Activated T-cell treated with anti-CD3 and anti-CD28 coated beads for 4 hours (primary cell): ENCODE measurements around the gene NUAK1.
"Not testable (repeated sequence)": the region's sequence is repeated elsewhere in the genome, so short reads cannot be mapped to it uniquely, and the experiment has no call there.

Source experiments
- DNase-seq: peaks from one replicate; pipeline ENCODE4 v3.0.0-alpha.2; 2020

Gene NUAK1

GRCh38 chr12:106027911-106028310 is 110.8 kb downstream of the NUAK1 start:
- no peak for DNase-seq

- DNase-seq: no peak
Observed at GRCh38 chr12:106027286-106027685, 111.5 kb downstream of the NUAK1 start.

- DNase-seq: no peak
Observed at GRCh38 chr12:106025129-106025528, 113.6 kb downstream of the NUAK1 start.

- no peak for DNase-seq
Observed at GRCh38 chr12:106023039-106023438, 115.7 kb downstream of the NUAK1 start.

GRCh38 chr12:106022568-106023012 is 116.2 kb downstream of the NUAK1 start:
- no peak for DNase-seq

GRCh38 chr12:106021516-106021915 is 117.2 kb downstream of the NUAK1 start:
- no peak for DNase-seq

- DNase-seq: no peak
Observed at GRCh38 chr12:106020736-106021135, 118.0 kb downstream of the NUAK1 start.

- DNase-seq: no peak
Observed at GRCh38 chr12:106019144-106019543, 119.6 kb downstream of the NUAK1 start.

GRCh38 chr12:106018286-106018685 is 120.5 kb downstream of the NUAK1 start:
- no peak for DNase-seq

GRCh38 chr12:106016601-106017278 is 122.0 kb downstream of the NUAK1 start:
- not testable (repeated sequence) for DNase-seq

GRCh38 chr12:106015646-106016045 is 123.1 kb downstream of the NUAK1 start:
- no peak for DNase-seq

- no peak for DNase-seq
Observed at GRCh38 chr12:106013941-106014340, 124.8 kb downstream of the NUAK1 start.
